ENCODE results near the gene VAV1.

The VAV1 gene

DNA sequence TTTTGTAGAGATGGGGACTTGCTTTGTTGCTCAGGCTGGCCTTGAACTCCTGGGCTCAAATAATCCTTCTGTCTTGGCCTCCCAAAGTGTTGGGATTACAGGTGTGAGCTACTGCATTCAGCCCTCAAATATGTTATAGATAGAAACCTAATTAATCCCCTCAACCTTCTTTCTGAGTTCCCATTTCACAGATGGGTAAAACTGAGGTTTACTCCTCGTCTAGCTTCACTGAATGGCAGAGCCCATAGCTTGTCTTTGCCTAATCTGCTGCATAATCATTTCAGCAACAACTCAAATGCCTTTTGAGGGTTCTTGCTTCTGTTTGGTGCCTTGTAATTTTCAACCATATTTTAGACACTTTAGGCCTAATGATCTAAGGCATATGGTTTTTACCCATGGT, 78.9 kb downstream of the VAV1 start:
- no peak overlapping the region for H4K8ac ChIP-seq (ENCODE audit: low read length)
- no peak overlapping the region for H3K23ac ChIP-seq (ENCODE audit: low read length in 2 of 2)
- H2BK120ac ChIP-seq (ENCODE audit: low read depth, low read length) = no peak overlapping the region
- WGBS = 7% methylated on average over 1 of the region's 1 CpG
- H3K4me3 ChIP-seq (ENCODE audit: insufficient read depth in 1 of 2, low read depth in 1 of 2, low read length in 2 of 2) = no peak overlapping the region
- H3K4me2 ChIP-seq (ENCODE audit: low read length, poor library complexity, severe bottlenecking) = no peak overlapping the region
- no peak overlapping the region for H2BK12ac ChIP-seq (ENCODE audit: low read length in 2 of 2)
- no peaks in the 10 kb centered on the region for H3K9me3 ChIP-seq (ENCODE audit: control insufficient read depth, low read length)
- no peak overlapping the region for H3K14ac ChIP-seq (ENCODE audit: low read length in 2 of 2)
- no peaks in the 10 kb centered on the region for H3K36me3 ChIP-seq (ENCODE audit: control insufficient read depth in 1 of 2, insufficient read depth in 2 of 2, low read depth in 1 of 2, low read length in 2 of 2)
- H3K18ac ChIP-seq (ENCODE audit: low read depth in 1 of 2, low read length in 2 of 2) = no peak overlapping the region
- no peak overlapping the region for H3K9ac ChIP-seq (ENCODE audit: low read length)
- peaks cover 0 to 24% of the 10 kb centered on the region in 2 experiments for H3K27me3 ChIP-seq (ENCODE audit: control insufficient read depth in 1 of 2, insufficient read depth in 1 of 2, low read length in 2 of 2)
- no peaks in the 10 kb centered on the region for H3K79me1 ChIP-seq (replicated peaks; ENCODE audit: low read length, poor library complexity, severe bottlenecking)
- no peak overlapping the region for H2BK5ac ChIP-seq (ENCODE audit: low read depth, low read length, poor library complexity, severe bottlenecking)
- H3K4ac ChIP-seq (ENCODE audit: low read depth in 1 of 2, low read length in 2 of 2) = no peak overlapping the region
- H3K4me1 ChIP-seq (ENCODE audit: control insufficient read depth, insufficient read depth, low read depth, low read length) = no peaks in the 10 kb centered on the region
- no peak overlapping the region for H4K91ac ChIP-seq (ENCODE audit: low read length)
- no peak overlapping the region for H2BK15ac ChIP-seq (ENCODE audit: low read depth, poor library complexity, severe bottlenecking)
- no peak overlapping the region for H2AFZ ChIP-seq (ENCODE audit: low read depth, low read length)
- DNase-seq = no peak
- no peak overlapping the region for H2AK5ac ChIP-seq (ENCODE audit: low read length, severe bottlenecking)
- H3K27ac ChIP-seq (ENCODE audit: low read length, poor library complexity, severe bottlenecking) = no peak overlapping the region

GRCh38 chr19:6852001-6852400, 79.5 kb downstream of the VAV1 start:
- Histone ChIP-seq H3K4me3 (ENCODE audit: insufficient read depth in 1 of 2, low read depth in 1 of 2, low read length in 2 of 2) (no peak overlapping the region), H2BK15ac (ENCODE audit: low read depth, poor library complexity, severe bottlenecking) (no peak overlapping the region), H3K23ac (ENCODE audit: low read length in 2 of 2) (no peak overlapping the region), H3K27me3 (ENCODE audit: control insufficient read depth in 1 of 2, insufficient read depth in 1 of 2, low read length in 2 of 2) (peaks cover 0 to 28% of the 10 kb centered on the region in 2 experiments), H3K27ac (ENCODE audit: low read length, poor library complexity, severe bottlenecking) (no peak overlapping the region), H2BK5ac (ENCODE audit: low read depth, low read length, poor library complexity, severe bottlenecking) (no peak overlapping the region), H3K36me3 (ENCODE audit: control insufficient read depth in 1 of 2, insufficient read depth in 2 of 2, low read depth in 1 of 2, low read length in 2 of 2) (no peaks in the 10 kb centered on the region), H3K9me3 (ENCODE audit: control insufficient read depth, low read length) (no peaks in the 10 kb centered on the region), H3K4ac (ENCODE audit: low read depth in 1 of 2, low read length in 2 of 2) (no peak overlapping the region), H3K79me1 (replicated peaks; ENCODE audit: low read length, poor library complexity, severe bottlenecking) (no peaks in the 10 kb centered on the region), H3K14ac (ENCODE audit: low read length in 2 of 2) (no peak overlapping the region), H3K4me1 (ENCODE audit: control insufficient read depth, insufficient read depth, low read depth, low read length) (no peaks in the 10 kb centered on the region), H2BK120ac (ENCODE audit: low read depth, low read length) (no peak overlapping the region), H3K9ac (ENCODE audit: low read length) (no peak overlapping the region), H3K4me2 (ENCODE audit: low read length, poor library complexity, severe bottlenecking) (no peak overlapping the region), H2AK5ac (ENCODE audit: low read length, severe bottlenecking) (no peak overlapping the region), H4K8ac (ENCODE audit: low read length) (no peak overlapping the region), H4K91ac (ENCODE audit: low read length) (no peak overlapping the region), H2BK12ac (ENCODE audit: low read length in 2 of 2) (no peak overlapping the region), H3K18ac (ENCODE audit: low read depth in 1 of 2, low read length in 2 of 2) (no peak overlapping the region), H2AFZ (ENCODE audit: low read depth, low read length) (no peak overlapping the region)
- no peak for DNase-seq
- WGBS = 50% methylated on average over 1 of the region's 1 CpG

DNA sequence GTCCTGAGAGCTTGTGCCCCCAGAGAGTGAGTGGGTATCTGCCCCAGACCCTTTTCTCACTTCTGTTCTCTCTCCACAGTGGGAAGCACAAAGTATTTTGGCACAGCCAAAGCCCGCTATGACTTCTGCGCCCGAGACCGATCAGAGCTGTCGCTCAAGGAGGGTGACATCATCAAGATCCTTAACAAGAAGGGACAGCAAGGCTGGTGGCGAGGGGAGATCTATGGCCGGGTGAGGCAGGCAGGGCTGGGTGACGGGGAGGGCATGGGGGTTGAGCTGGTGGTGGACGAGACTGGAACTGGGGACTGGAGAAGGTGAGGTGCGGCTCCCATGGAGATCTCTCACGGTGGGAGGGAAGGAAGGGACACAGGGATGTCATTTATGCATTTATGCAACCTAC, 81.4 kb downstream of the VAV1 start:
- peaks cover 0 to 31% of the 10 kb centered on the region in 2 experiments for H3K27me3 ChIP-seq (ENCODE audit: control insufficient read depth in 1 of 2, insufficient read depth in 1 of 2, low read length in 2 of 2)
- H3K18ac ChIP-seq (ENCODE audit: low read depth in 1 of 2, low read length in 2 of 2) = no peak overlapping the region

GRCh38 chr19:6854758-6855157, 82.2 kb downstream of the VAV1 start:
- Histone ChIP-seq H2BK15ac (ENCODE audit: low read depth, poor library complexity, severe bottlenecking) (no peak overlapping the region), H3K9ac (ENCODE audit: low read length) (no peak overlapping the region), H3K14ac (ENCODE audit: low read length in 2 of 2) (no peak overlapping the region), H4K91ac (ENCODE audit: low read length) (no peak overlapping the region), H3K79me1 (replicated peaks; ENCODE audit: low read length, poor library complexity, severe bottlenecking) (no peaks in the 10 kb centered on the region), H2BK120ac (ENCODE audit: low read depth, low read length) (no peak overlapping the region), H2AK5ac (ENCODE audit: low read length, severe bottlenecking) (no peak overlapping the region), H3K27me3 (ENCODE audit: control insufficient read depth in 1 of 2, insufficient read depth in 1 of 2, low read length in 2 of 2) (peaks cover 0 to 31% of the 10 kb centered on the region in 2 experiments), H3K18ac (ENCODE audit: low read depth in 1 of 2, low read length in 2 of 2) (no peak overlapping the region), H3K9me3 (ENCODE audit: control insufficient read depth, low read length) (no peaks in the 10 kb centered on the region), H2BK12ac (ENCODE audit: low read length in 2 of 2) (no peak overlapping the region), H4K8ac (ENCODE audit: low read length) (no peak overlapping the region), H3K36me3 (ENCODE audit: control insufficient read depth in 1 of 2, insufficient read depth in 2 of 2, low read depth in 1 of 2, low read length in 2 of 2) (no peaks in the 10 kb centered on the region), H3K4me2 (ENCODE audit: low read length, poor library complexity, severe bottlenecking) (no peak overlapping the region), H3K4ac (ENCODE audit: low read depth in 1 of 2, low read length in 2 of 2) (no peak overlapping the region), H3K27ac (ENCODE audit: low read length, poor library complexity, severe bottlenecking) (no peak overlapping the region), H3K23ac (ENCODE audit: low read length in 2 of 2) (no peak overlapping the region), H2BK5ac (ENCODE audit: low read depth, low read length, poor library complexity, severe bottlenecking) (no peak overlapping the region), H2AFZ (ENCODE audit: low read depth, low read length) (no peak overlapping the region), H3K4me1 (ENCODE audit: control insufficient read depth, insufficient read depth, low read depth, low read length) (no peaks in the 10 kb centered on the region), H3K4me3 (ENCODE audit: insufficient read depth in 1 of 2, low read depth in 1 of 2, low read length in 2 of 2) (no peak overlapping the region)
- no peak for DNase-seq
- 61% methylated on average over 2 of the region's 2 CpGs for WGBS

More for the DNA sequence above, 81.4 kb downstream of the VAV1 start:
- Histone ChIP-seq H2BK12ac (ENCODE audit: low read length in 2 of 2) (no peak overlapping the region), H3K27ac (ENCODE audit: low read length, poor library complexity, severe bottlenecking) (no peak overlapping the region), H2BK15ac (ENCODE audit: low read depth, poor library complexity, severe bottlenecking) (no peak overlapping the region), H3K14ac (ENCODE audit: low read length in 2 of 2) (no peak overlapping the region), H3K23ac (ENCODE audit: low read length in 2 of 2) (no peak overlapping the region), H3K79me1 (replicated peaks; ENCODE audit: low read length, poor library complexity, severe bottlenecking) (no peaks in the 10 kb centered on the region), H4K91ac (ENCODE audit: low read length) (no peak overlapping the region), H3K4me2 (ENCODE audit: low read length, poor library complexity, severe bottlenecking) (no peak overlapping the region), H2AK5ac (ENCODE audit: low read length, severe bottlenecking) (no peak overlapping the region), H3K4me1 (ENCODE audit: control insufficient read depth, insufficient read depth, low read depth, low read length) (no peaks in the 10 kb centered on the region), H2BK5ac (ENCODE audit: low read depth, low read length, poor library complexity, severe bottlenecking) (no peak overlapping the region), H3K9ac (ENCODE audit: low read length) (no peak overlapping the region), H3K4ac (ENCODE audit: low read depth in 1 of 2, low read length in 2 of 2) (no peak overlapping the region), H3K9me3 (ENCODE audit: control insufficient read depth, low read length) (no peaks in the 10 kb centered on the region), H4K8ac (ENCODE audit: low read length) (no peak overlapping the region), H3K36me3 (ENCODE audit: control insufficient read depth in 1 of 2, insufficient read depth in 2 of 2, low read depth in 1 of 2, low read length in 2 of 2) (no peaks in the 10 kb centered on the region), H2BK120ac (ENCODE audit: low read depth, low read length) (no peak overlapping the region), H2AFZ (ENCODE audit: low read depth, low read length) (no peak overlapping the region), H3K4me3 (ENCODE audit: insufficient read depth in 1 of 2, low read depth in 1 of 2, low read length in 2 of 2) (no peak overlapping the region)
- DNase-seq = no peak
- WGBS = 79% methylated on average over 10 of the region's 11 CpGs
